Measurements from ENCODE around the gene PLEKHM2. TPM values are rescaled to one million over a fixed set of nuclear protein-coding genes. Genes with fewer than 3 reads are reported as not detected.

Gene PLEKHM2
- total and polyA plus RNA-seq, 2 of the 8 experiments (the other 6 are each of a cell fraction or from before 2014, with no cell fraction given), result 38.3 to 47.6 TPM

DNA sequence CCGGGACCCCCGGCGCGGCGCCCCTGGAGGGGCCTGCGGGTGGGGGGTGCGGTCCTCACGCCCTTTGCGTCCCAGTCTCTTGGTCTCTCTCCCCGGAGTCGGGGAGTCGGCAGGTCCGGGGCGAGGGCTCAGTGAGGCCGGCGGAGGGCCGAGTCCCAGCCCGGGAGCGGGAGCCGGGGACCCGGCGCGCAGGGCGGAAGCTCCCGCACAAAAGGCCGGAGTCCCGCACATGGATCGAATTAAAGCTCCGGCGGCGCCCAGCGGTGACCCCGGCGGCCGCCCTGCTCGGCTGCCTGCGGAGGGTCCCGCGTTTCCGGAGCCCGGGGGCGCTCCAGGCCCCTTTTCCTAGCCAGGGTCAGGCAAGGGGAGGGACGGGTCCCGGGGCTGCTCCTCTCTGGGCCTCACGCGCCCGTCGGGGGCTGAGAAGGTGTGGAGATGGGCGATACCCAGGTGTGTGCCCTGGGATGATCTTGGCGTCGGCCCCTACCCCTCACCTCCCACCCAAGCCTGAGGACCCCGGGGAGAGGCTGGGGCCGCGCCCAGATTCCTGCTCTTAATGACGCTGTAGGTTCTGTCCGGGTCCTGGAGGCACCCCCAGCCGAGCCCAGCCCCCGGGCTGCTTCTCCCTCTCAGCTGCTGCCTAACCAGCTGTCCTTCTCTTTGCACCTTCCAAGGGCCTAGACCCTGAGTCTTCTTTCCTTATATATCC lies 75.0 kb downstream of the PLEKHM2 start (continued):
- TF ChIP-seq, protein P1, sequence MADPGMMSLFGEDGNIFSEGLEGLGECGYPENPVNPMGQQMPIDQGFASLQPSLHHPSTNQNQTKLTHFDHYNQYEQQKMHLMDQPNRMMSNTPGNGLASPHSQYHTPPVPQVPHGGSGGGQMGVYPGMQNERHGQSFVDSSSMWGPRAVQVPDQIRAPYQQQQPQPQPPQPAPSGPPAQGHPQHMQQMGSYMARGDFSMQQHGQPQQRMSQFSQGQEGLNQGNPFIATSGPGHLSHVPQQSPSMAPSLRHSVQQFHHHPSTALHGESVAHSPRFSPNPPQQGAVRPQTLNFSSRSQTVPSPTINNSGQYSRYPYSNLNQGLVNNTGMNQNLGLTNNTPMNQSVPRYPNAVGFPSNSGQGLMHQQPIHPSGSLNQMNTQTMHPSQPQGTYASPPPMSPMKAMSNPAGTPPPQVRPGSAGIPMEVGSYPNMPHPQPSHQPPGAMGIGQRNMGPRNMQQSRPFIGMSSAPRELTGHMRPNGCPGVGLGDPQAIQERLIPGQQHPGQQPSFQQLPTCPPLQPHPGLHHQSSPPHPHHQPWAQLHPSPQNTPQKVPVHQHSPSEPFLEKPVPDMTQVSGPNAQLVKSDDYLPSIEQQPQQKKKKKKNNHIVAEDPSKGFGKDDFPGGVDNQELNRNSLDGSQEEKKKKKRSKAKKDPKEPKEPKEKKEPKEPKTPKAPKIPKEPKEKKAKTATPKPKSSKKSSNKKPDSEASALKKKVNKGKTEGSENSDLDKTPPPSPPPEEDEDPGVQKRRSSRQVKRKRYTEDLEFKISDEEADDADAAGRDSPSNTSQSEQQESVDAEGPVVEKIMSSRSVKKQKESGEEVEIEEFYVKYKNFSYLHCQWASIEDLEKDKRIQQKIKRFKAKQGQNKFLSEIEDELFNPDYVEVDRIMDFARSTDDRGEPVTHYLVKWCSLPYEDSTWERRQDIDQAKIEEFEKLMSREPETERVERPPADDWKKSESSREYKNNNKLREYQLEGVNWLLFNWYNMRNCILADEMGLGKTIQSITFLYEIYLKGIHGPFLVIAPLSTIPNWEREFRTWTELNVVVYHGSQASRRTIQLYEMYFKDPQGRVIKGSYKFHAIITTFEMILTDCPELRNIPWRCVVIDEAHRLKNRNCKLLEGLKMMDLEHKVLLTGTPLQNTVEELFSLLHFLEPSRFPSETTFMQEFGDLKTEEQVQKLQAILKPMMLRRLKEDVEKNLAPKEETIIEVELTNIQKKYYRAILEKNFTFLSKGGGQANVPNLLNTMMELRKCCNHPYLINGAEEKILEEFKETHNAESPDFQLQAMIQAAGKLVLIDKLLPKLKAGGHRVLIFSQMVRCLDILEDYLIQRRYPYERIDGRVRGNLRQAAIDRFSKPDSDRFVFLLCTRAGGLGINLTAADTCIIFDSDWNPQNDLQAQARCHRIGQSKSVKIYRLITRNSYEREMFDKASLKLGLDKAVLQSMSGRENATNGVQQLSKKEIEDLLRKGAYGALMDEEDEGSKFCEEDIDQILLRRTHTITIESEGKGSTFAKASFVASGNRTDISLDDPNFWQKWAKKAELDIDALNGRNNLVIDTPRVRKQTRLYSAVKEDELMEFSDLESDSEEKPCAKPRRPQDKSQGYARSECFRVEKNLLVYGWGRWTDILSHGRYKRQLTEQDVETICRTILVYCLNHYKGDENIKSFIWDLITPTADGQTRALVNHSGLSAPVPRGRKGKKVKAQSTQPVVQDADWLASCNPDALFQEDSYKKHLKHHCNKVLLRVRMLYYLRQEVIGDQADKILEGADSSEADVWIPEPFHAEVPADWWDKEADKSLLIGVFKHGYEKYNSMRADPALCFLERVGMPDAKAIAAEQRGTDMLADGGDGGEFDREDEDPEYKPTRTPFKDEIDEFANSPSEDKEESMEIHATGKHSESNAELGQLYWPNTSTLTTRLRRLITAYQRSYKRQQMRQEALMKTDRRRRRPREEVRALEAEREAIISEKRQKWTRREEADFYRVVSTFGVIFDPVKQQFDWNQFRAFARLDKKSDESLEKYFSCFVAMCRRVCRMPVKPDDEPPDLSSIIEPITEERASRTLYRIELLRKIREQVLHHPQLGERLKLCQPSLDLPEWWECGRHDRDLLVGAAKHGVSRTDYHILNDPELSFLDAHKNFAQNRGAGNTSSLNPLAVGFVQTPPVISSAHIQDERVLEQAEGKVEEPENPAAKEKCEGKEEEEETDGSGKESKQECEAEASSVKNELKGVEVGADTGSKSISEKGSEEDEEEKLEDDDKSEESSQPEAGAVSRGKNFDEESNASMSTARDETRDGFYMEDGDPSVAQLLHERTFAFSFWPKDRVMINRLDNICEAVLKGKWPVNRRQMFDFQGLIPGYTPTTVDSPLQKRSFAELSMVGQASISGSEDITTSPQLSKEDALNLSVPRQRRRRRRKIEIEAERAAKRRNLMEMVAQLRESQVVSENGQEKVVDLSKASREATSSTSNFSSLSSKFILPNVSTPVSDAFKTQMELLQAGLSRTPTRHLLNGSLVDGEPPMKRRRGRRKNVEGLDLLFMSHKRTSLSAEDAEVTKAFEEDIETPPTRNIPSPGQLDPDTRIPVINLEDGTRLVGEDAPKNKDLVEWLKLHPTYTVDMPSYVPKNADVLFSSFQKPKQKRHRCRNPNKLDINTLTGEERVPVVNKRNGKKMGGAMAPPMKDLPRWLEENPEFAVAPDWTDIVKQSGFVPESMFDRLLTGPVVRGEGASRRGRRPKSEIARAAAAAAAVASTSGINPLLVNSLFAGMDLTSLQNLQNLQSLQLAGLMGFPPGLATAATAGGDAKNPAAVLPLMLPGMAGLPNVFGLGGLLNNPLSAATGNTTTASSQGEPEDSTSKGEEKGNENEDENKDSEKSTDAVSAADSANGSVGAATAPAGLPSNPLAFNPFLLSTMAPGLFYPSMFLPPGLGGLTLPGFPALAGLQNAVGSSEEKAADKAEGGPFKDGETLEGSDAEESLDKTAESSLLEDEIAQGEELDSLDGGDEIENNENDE (IDR thresholded peaks at IDR 0.05; ENCODE audit: insufficient replicate concordance, low read length), result no peak

Data from H1 (cell line).